BLaER1 (cell line): ENCODE data around the gene GPATCH3.
"Not testable (repeated sequence)": the region's sequence is repeated elsewhere in the genome, so short reads cannot be mapped to it uniquely, and the experiment has no call there.

Experiments
- H3K27ac ChIP-seq: shearing (Covaris generic); formaldehyde crosslinking; 2 replicates; pipeline ENCODE4 v1.8.1; 2022
- H3K27me3 ChIP-seq: shearing (Covaris generic); formaldehyde crosslinking; 2 replicates; pipeline ENCODE4 v1.8.1; 2022
- H3K36me3 ChIP-seq: shearing (Covaris generic); formaldehyde crosslinking; 2 replicates; pipeline ENCODE4 v1.8.1; 2022
- H3K4me1 ChIP-seq: shearing (Covaris generic); formaldehyde crosslinking; 2 replicates; pipeline ENCODE4 v1.8.1; 2022
- H3K4me2 ChIP-seq: shearing (Covaris generic); formaldehyde crosslinking; 2 replicates; pipeline ENCODE4 v1.8.1; 2022
- H3K4me3 ChIP-seq: shearing (Covaris generic); formaldehyde crosslinking; 2 replicates; pipeline ENCODE4 v1.8.1; 2022
- H3K9ac ChIP-seq: shearing (Covaris generic); formaldehyde crosslinking; 2 replicates; pipeline ENCODE4 v1.8.1; 2022
- H3K9me3 ChIP-seq: shearing (Covaris generic); formaldehyde crosslinking; 2 replicates; pipeline ENCODE4 v1.8.1; 2022
- H4K20me1 ChIP-seq: shearing (Covaris generic); formaldehyde crosslinking; 2 replicates; pipeline ENCODE4 v1.8.1; 2022
- Cebpa-rat ChIP-seq: shearing (Covaris generic); IDR thresholded peaks from 2 replicates; pipeline ENCODE4 v1.8.1; 2022

GPATCH3 gene

GRCh38 chr1:26852701-26853100 lies 47.6 kb downstream of the GPATCH3 start:
- Histone ChIP-seq H3K9me3 (no peaks in the 10 kb centered on the region), H3K4me1 (peaks cover 15% of the 10 kb centered on the region), H3K9ac (no peak overlapping the region), H3K36me3 (peaks cover 100% of the 10 kb centered on the region), H3K4me3 (no peak overlapping the region), H3K27ac (no peak overlapping the region), H4K20me1 (peaks cover 24% of the 10 kb centered on the region), H3K27me3 (no peaks in the 10 kb centered on the region), H3K4me2 (no peak overlapping the region)
- no peak for TF ChIP-seq Cebpa-rat

GRCh38 chr1:26851106-26851684 lies 49.1 kb downstream of the GPATCH3 start:
- Histone ChIP-seq H3K27me3 (no peaks in the 10 kb centered on the region), H3K9ac (no peak overlapping the region), H3K36me3 (peaks cover 96% of the 10 kb centered on the region)

GRCh38 chr1:26848941-26849774 lies 51.1 kb downstream of the GPATCH3 start:
- no peak for TF ChIP-seq Cebpa-rat
- Histone ChIP-seq H3K9me3 (no peaks in the 10 kb centered on the region), H3K9ac (no peak overlapping the region), H3K4me2 (no peak overlapping the region), H3K27ac (no peak overlapping the region), H3K27me3 (no peaks in the 10 kb centered on the region), H3K4me1 (no peaks in the 10 kb centered on the region), H3K36me3 (peaks cover 88% of the 10 kb centered on the region), H3K4me3 (no peak overlapping the region), H4K20me1 (peaks cover 33% of the 10 kb centered on the region)

More at GRCh38 chr1:26851106-26851684, 49.1 kb downstream of the GPATCH3 start:
- TF ChIP-seq Cebpa-rat = no peak
- H3K27ac ChIP-seq = no peak overlapping the region
- no peak overlapping the region for H3K4me3 ChIP-seq
- peaks cover 24% of the 10 kb centered on the region for H4K20me1 ChIP-seq
- no peaks in the 10 kb centered on the region for H3K9me3 ChIP-seq
- H3K4me2 ChIP-seq = no peak overlapping the region
- peaks cover 15% of the 10 kb centered on the region for H3K4me1 ChIP-seq

GRCh38 chr1:26848499-26848898 lies 51.8 kb downstream of the GPATCH3 start:
- Histone ChIP-seq H3K4me1 (no peaks in the 10 kb centered on the region), H3K27me3 (no peaks in the 10 kb centered on the region), H3K4me3 (no peak overlapping the region), H3K36me3 (peaks cover 88% of the 10 kb centered on the region), H3K9ac (no peak overlapping the region), H4K20me1 (peaks cover 29% of the 10 kb centered on the region), H3K9me3 (no peaks in the 10 kb centered on the region), H3K4me2 (no peak overlapping the region), H3K27ac (no peak overlapping the region)
- no peak for TF ChIP-seq Cebpa-rat

- not testable (repeated sequence) for H3K9me3 ChIP-seq, H3K4me2 ChIP-seq, H3K27me3 ChIP-seq, H3K27ac ChIP-seq, H3K4me3 ChIP-seq, H3K9ac ChIP-seq, H3K4me1 ChIP-seq
- peaks cover 22% of the 10 kb centered on the region for H4K20me1 ChIP-seq
- peaks cover 88% of the 10 kb centered on the region for H3K36me3 ChIP-seq
Observed at GRCh38 chr1:26847826-26848225, 52.4 kb downstream of the GPATCH3 start.

- peaks cover 19% of the 10 kb centered on the region for H4K20me1 ChIP-seq
- H3K9me3 ChIP-seq = no peaks in the 10 kb centered on the region
- TF ChIP-seq Cebpa-rat = no peak
- H3K4me3 ChIP-seq = no peak overlapping the region
- no peak overlapping the region for H3K9ac ChIP-seq
- H3K4me2 ChIP-seq = no peak overlapping the region
- no peaks in the 10 kb centered on the region for H3K4me1 ChIP-seq
- H3K27me3 ChIP-seq = no peaks in the 10 kb centered on the region
- peaks cover 88% of the 10 kb centered on the region for H3K36me3 ChIP-seq
- H3K27ac ChIP-seq = no peak overlapping the region
Observed at GRCh38 chr1:26844424-26845196, 55.7 kb downstream of the GPATCH3 start.
